Mammary epithelial cell (primary cell): ENCODE results near the gene EPHA1.

Experiments used
- EZH2 ChIP-seq: IDR thresholded peaks from 2 replicates; pipeline ENCODE4 v1.6.1; 2012; ENCODE audit warnings: low read length, inconsistent platforms, borderline replicate concordance
- TF ChIP-seq, protein P1 (sequence below), 2 donors: IDR thresholded peaks in 1 of 2; conservative IDR thresholded peaks in 1 of 2; 2 replicates each; pipeline ENCODE4 v1.5.1; 2011 to 2012; ENCODE audit warnings: inconsistent platforms in 2 of 2, low read length in 2 of 2, mild to moderate bottlenecking in 2 of 2, control low read depth in 1 of 2, low read depth in 1 of 2; ENCODE audit not compliant: insufficient read depth in 1 of 2; ENCODE audit errors: extremely low read depth in 1 of 2

DNA sequence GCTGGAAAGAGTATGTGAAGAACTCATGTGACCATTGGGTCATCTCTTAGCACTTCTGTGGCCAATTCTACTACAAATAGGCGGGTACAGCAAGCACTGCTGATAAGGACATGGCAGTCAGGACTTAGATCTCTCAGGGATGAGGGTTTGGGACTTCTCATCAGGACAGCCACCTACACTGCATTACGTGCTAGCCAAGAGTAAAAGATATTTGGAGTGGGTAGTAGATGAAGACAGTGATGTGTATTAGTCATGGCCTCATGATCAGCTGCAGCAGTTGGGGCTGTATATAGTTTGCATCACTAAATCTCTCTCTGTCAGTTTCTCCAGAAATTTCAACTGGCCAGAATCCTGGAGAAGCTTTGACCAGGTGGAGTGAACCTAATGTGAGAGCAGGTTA, 43.8 kb upstream of the EPHA1 start:
- TF ChIP-seq, protein P1, sequence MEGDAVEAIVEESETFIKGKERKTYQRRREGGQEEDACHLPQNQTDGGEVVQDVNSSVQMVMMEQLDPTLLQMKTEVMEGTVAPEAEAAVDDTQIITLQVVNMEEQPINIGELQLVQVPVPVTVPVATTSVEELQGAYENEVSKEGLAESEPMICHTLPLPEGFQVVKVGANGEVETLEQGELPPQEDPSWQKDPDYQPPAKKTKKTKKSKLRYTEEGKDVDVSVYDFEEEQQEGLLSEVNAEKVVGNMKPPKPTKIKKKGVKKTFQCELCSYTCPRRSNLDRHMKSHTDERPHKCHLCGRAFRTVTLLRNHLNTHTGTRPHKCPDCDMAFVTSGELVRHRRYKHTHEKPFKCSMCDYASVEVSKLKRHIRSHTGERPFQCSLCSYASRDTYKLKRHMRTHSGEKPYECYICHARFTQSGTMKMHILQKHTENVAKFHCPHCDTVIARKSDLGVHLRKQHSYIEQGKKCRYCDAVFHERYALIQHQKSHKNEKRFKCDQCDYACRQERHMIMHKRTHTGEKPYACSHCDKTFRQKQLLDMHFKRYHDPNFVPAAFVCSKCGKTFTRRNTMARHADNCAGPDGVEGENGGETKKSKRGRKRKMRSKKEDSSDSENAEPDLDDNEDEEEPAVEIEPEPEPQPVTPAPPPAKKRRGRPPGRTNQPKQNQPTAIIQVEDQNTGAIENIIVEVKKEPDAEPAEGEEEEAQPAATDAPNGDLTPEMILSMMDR (conservative IDR thresholded peaks at IDR 0.05 in 1 of 2, IDR thresholded peaks at IDR 0.05 in 1 of 2; ENCODE audit: extremely low read depth in 1 of 2, insufficient read depth in 1 of 2, low read depth in 1 of 2, low read length in 2 of 2): no peak
- TF ChIP-seq EZH2: no peak
